Measurements from ENCODE around the gene FHIT.
"Not testable (repeated sequence)": the region's sequence is repeated elsewhere in the genome, so short reads cannot be mapped to it uniquely, and the experiment has no call there.

FHIT gene

GRCh38 chr3:60906283-60906682 lies 345.0 kb downstream of the FHIT start:
- no peak for DNase-seq

DNA sequence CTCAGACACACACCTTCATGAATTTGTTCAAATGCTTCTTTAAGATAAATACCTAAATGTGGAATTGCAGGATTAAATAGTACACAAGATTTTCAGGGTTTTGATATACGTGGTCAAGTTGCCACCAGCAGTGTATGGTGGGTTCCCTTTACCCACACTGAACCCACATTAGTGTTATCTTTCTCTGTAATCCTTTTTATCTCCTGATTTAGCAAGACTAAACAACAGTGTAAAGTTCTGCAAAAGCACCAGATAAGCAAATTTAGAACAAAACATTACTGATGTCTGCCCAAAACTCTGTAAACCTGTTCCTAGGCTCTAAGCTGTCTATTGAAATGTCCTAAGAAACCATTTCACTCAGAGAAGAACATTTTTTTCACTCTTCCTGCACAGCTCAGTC lies 352.9 kb downstream of the FHIT start:
- DNase-seq = no peak

DNA sequence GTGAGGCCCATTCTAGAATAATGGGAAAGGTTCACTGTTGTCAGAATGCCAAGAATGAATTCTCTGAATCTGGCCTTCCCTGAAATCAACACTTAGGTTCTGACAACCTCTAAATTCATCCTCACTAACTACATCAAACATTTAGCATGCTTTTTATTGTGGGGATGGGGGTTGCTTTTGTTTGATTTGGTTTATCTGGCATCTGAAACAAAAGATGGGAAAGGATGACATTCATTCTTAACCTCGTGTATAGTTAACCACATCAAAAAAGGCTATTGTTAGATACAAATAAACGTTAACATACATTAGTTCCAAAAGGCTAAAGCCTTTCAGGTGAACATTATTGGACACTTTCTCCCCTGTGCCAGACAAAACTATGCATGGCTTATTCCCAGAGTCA lies 357.3 kb downstream of the FHIT start:
- DNase-seq = no peak

DNA sequence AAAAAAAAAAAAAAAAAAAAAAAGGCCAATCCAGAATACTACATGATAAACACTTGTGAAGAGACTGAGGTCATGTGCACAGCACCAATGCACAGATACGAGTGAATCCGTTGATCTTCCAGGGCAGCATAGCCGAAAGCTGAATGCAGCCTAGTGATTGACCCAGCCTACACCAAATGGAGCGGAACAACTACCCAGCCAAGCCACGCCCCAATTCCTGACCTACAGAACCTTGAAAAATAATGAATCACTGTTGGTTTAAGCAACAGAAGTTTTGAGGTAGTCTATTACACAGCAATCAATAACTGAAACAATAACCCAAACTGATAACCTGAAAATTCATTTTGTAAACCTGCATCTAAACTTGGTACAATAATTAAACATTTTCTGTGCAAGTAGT lies 361.0 kb downstream of the FHIT start:
- no peak for DNase-seq

DNA sequence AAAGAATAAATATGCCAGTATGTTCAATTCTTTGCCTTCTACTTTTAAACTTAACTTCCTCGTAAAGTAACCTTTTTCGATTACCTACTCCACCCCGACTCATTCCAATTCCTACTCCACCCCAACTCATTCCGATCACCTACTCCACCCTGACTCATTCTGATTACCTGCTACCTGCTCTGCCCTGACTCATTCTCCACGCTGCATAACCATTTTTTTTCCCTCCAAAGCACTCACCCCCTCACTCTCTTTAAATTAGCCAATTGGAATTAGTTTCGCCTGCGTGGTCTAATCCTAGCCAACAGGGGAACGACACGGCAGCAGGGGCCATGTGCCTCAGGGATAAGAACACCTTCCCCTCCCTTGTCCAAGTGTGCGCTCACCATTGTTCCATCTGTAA lies 362.3 kb downstream of the FHIT start:
- not testable (repeated sequence) for DNase-seq

DNA sequence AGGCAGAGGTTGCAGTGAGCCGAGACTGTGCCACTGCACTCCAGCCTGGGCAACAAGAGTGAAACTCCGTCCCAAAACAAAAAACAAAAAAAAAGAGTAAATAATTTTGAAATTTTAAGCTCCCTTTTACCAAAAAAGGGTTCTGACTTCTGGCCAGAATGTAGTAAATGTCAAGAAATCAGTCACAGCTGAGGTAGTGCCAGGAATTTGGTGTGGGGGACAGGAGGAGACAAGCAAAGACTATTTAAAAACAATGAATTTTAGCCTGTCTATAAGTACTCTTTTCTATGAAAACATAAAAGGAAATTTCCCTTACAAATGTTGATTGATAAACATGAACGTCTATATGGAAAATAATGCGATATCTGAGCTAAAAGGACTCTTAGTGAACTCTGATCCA lies 363.7 kb downstream of the FHIT start:
- no peak for DNase-seq

- no peak for DNase-seq
Measured at GRCh38 chr3:60886518-60886917, 364.7 kb downstream of the FHIT start.

DNA sequence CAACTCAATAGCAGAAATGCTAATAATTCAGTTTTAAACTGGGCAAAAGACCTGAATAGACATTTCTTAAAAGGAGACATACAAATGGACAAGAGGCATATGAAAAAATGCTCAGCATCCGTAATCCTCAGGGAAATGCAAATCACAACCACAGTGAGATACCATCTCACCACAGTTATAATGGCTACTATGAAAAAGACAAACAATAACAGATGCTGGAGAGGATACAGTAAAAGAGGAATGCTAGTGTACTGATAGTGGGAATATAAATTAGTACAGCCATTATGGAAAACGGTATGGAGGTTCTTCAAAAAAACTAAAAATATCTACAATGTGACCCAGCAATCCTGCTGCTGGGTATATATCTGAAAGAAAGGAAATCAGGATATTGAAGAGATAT lies 367.2 kb downstream of the FHIT start:
- DNase-seq = no peak

DNA sequence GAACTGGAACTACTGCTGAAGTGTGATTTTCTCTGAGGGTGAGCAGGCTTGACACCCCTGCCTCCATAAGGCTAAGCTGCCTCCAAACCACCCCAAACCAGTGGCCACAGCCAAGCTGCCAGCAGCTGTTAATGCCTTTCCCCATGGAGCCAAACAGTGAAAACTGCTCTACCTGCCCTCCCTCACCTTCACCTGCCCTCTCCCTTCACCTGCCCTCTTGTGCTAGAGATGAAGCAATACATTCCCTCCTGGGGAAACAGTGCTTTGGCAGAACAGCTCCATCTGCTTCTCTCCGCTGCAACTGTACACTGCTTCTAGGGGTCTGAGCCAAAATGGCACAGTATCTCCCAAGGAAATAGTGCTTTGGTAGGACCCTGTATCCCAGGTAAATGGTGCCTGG lies 374.1 kb downstream of the FHIT start:
- no peak for DNase-seq

GRCh38 chr3:60870396-60870795 lies 380.9 kb downstream of the FHIT start:
- no peak for DNase-seq

DNA sequence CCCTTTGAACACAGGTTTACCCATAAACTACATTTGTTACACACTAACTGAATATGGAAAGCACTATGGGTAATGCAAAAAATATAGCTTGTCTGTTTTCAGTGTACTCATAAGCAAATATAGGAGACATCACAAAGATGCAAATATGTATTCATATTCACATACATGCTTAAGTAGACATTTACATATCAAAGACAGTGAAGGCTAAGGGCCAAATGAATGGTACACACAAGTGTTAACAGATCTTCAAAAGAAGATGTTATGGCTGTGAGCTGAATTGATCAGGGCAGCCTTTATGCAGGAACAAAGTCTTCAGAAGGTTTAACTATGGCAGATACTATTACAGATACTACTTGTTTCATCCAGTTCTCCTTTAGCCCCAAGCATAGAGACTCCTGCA lies 384.1 kb downstream of the FHIT start:
- DNase-seq = no peak

- no peak for DNase-seq
Measured at GRCh38 chr3:60856257-60857046, 394.8 kb downstream of the FHIT start.

DNA sequence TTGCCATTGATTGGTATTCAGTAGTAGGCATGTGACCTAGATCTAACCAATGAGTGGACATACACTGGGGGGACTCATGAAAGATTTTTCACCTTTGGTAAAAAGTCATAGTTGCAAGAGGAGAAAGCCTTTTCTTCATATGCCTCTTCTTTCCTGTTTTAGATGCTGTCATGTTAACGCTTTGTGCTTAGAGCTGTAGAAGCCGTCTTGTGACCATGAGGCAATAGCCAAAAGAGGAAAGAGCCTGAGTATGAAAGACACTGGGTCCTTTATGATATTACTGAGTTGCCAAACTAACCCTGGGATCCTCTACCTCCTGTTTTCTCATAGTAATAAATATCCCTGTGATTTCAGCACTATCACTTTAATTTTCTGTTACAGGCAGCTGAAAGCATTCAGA lies 396.0 kb downstream of the FHIT start:
- no peak for DNase-seq

DNA sequence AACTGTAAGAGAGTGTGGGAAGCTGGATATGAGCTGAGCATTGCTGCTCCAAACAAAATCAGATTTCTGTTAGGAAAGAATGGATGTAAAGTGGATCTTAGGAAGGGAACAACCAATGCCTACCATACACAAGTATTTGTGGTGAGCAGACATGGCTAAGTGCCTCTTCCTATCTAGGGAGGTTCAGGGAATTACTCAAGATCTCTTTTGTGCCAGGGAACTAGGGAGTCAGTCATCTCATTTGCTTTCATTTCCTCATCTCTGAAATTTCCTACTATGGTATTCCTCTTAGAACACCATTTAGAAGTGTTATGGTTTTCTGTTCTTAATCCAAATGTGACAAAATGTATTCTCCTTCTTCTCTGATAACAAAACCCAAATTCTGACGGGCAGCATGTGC lies 396.5 kb downstream of the FHIT start:
- DNase-seq = no peak

GRCh38 chr3:60847791-60848190 lies 403.5 kb downstream of the FHIT start:
- no peak for DNase-seq

- DNase-seq = no peak
Measured at GRCh38 chr3:60844256-60844655, 407.0 kb downstream of the FHIT start.

- DNase-seq = no peak
Measured at GRCh38 chr3:60841355-60841754, 409.9 kb downstream of the FHIT start.

DNA sequence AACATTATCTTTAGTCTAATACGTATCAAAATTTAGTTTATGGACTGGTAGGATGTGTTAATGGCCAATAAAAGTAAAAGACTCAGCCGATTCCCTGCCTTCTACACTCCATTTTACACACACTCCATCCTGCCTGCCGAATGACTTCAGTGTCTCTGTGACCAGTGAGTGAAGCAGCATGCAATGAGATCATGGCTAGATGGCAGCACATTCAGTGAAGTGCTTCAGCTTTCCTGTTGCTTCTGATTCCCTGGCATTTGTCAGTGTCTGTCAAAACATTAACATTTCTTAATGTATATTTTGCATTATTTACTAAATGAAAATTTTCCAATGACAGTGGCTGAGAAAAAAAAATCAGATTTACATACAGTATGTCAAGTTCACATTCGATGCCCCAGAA lies 412.0 kb downstream of the FHIT start:
- DNase-seq = no peak

DNA sequence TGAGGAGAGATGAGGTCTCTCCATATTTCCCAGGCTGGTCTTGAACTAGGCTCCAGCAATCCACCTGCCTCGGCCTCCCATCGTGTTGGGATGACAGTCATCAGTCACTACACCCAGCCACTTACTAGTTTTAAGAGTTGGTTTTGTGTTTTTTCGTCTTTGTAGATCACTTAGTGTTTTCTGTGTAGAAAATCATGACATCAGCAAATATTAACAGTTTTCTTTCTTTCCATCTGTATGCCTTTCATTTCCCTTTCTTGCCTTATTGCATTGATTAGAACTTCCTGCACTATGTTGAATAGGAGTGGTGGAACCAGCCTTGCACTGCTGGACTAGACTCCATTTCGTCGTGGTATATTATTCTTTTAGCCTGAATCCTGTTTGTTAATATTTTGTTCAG lies 415.5 kb downstream of the FHIT start:
- DNase-seq = no peak

DNA sequence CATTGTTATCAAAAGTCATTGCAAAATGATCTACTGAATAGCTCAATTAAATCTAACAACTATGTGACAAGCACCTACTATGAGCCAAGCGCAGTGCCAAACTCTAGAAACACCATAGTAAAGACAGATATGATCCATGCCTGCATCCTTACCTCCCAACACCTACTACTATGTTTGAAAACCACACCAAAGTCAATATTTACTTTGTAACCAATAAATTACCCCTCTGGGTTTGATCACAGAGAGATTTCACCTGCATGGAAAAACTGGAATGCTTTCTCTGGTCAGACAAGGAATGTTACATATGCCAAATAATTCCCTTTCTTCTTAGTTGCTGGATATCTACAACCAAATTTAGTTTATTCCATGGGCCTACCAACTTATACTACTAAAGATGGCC lies 422.2 kb downstream of the FHIT start:
- DNase-seq = no peak

- no peak for DNase-seq
Measured at GRCh38 chr3:60827666-60828065, 423.6 kb downstream of the FHIT start.

DNA sequence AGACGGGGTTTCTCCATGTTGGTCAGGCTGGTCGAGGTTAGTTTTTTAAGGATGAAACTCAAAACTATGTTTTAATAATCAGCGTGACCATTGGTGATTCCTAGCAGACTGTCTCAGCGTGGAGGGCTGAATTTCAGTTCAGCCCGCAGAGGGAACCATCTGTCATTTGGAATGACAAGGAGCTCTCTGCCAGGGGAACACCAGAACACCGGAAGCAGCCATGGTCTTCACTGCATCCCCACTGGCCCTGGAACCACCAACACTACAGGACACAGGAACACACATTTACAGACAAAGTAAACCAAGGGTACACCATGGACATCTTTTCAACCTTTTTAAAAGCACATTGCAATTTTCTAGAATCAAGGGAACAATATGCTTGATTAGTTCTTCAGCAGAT lies 424.7 kb downstream of the FHIT start:
- DNase-seq = no peak

DNA sequence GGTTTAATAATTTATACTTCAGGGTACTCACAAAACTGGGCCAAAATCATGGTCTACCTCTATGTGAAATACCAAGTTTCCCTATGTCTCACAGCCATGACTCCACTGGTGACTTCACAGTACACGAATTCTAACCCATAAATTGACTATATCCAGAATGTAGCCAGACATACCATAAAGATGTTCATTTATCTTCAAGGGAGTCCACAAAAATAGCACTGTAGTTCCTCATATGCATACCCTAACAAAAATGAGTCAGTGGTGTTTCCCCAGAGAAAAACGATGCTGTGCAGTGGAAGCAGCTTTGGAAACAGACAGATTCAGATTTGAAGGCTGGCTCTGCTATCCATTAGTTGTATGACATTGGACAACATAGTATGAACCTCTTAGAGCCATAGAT lies 438.8 kb downstream of the FHIT start:
- DNase-seq = no peak

DNA sequence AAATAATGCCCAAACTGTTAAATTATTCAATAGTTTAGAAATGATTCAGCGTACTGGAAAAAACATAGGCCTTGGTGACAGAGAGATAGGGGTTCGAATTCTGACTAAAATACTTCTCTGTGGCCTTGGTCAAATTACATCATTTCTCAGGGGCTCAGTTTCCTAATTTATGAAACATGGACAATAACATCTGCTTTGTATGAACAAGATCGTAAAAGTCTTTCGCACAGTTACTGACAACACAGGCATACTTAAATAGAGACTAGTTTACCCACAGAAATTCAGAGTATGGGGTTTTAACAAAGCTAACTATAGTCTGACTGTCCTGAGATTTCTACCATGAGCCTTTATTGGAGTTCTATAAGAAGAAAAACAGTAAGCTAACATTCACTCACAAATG lies 440.4 kb downstream of the FHIT start:
- DNase-seq = no peak

GRCh38 chr3:60809857-60810610 lies 441.2 kb downstream of the FHIT start:
- no peak for DNase-seq

Measured in activated CD4-positive, alpha-beta T cell treated with anti-CD3 and anti-CD28 coated beads, Interleukin-2, amount 50 U/mL, for 1 hour (primary cell).